ENCODE results near the gene ASGR2.
"Not testable (repeated sequence)": the region's sequence is repeated elsewhere in the genome, so short reads cannot be mapped to it uniquely, and the experiment has no call there.

ASGR2 gene

GRCh38 chr17:7102421-7102820 lies 12.2 kb downstream of the ASGR2 start:
- H3K27ac ChIP-seq: no peak overlapping the region
- TF ChIP-seq ZFX (IDR thresholded peaks at IDR 0.05) (no peak), CTCF (conservative IDR thresholded peaks at IDR 0.05) (no peak)

- TF ChIP-seq CTCF (conservative IDR thresholded peaks at IDR 0.05) (no peak), ZFX (IDR thresholded peaks at IDR 0.05) (no peak)
- no peak overlapping the region for H3K27ac ChIP-seq
Measured at GRCh38 chr17:7101531-7101930, 13.1 kb downstream of the ASGR2 start.

- not testable (repeated sequence) for H3K27ac ChIP-seq
Measured at GRCh38 chr17:7100641-7101379, 13.8 kb downstream of the ASGR2 start.

- TF ChIP-seq CTCF (conservative IDR thresholded peaks at IDR 0.05): no peak
- TF ChIP-seq ZFX (IDR thresholded peaks at IDR 0.05): no peak
- H3K27ac ChIP-seq: no peak overlapping the region
Measured at GRCh38 chr17:7098802-7099459, 15.7 kb downstream of the ASGR2 start.

- TF ChIP-seq ZFX (IDR thresholded peaks at IDR 0.05) (no peak), CTCF (conservative IDR thresholded peaks at IDR 0.05) (no peak)
Measured at GRCh38 chr17:7097940-7098339, 16.7 kb downstream of the ASGR2 start.

GRCh38 chr17:7095625-7096024 lies 19.0 kb downstream of the ASGR2 start:
- H3K27ac ChIP-seq: no peak overlapping the region
- TF ChIP-seq CTCF (conservative IDR thresholded peaks at IDR 0.05): no peak

More at GRCh38 chr17:7097940-7098339, 16.7 kb downstream of the ASGR2 start:
- H3K27ac ChIP-seq: no peak overlapping the region

- TF ChIP-seq ZFX (IDR thresholded peaks at IDR 0.05): no peak
- no peak for TF ChIP-seq CTCF (conservative IDR thresholded peaks at IDR 0.05)
- no peak overlapping the region for H3K27ac ChIP-seq
Measured at GRCh38 chr17:7094652-7095019, 20.0 kb downstream of the ASGR2 start.

- not testable (repeated sequence) for H3K27ac ChIP-seq
Measured at GRCh38 chr17:7091311-7092005, 23.2 kb downstream of the ASGR2 start.

GRCh38 chr17:7089570-7089969 lies 25.1 kb downstream of the ASGR2 start:
- H3K27ac ChIP-seq: not testable (repeated sequence)

GRCh38 chr17:7088442-7088841 lies 26.2 kb downstream of the ASGR2 start:
- H3K27ac ChIP-seq: not testable (repeated sequence)
